OCI-LY3 (cell line): ENCODE results near the gene FFAR3.

Experiments used
- H2AFZ ChIP-seq: fragments of 200-600, 300-600 bp; shearing (Covaris generic); 2 replicates; pipeline ENCODE4 v1.6.0; 2014; ENCODE audit warnings: antibody characterized with exemption, low read depth, low read length
- H3K27ac ChIP-seq: fragments of 200-600, 300-600 bp; sonication (generic); 2 replicates; pipeline ENCODE4 v1.5.1; 2014; ENCODE audit warnings: mild to moderate bottlenecking, low read length, moderate library complexity, mixed read lengths
- H3K27me3 ChIP-seq: fragments of 200-600, 300-600 bp; sonication (generic); 2 replicates; pipeline ENCODE4 v1.6.1; 2014; ENCODE audit warnings: low read depth, low read length, mixed read lengths
- H3K36me3 ChIP-seq: fragments of 200-600, 300-600 bp; sonication (generic); replicated peaks from 2 replicates; pipeline ENCODE3; 2014; ENCODE audit warnings: low read depth, low read length, mixed read lengths
- H3K4me1 ChIP-seq: fragments of 300-600, 200-600 bp; sonication (generic); 2 replicates; pipeline ENCODE4 v1.6.1; 2014; ENCODE audit warnings: low read length, mixed read lengths
- H3K4me2 ChIP-seq: fragments of 200-600, 300-600 bp; sonication (generic); 2 replicates; pipeline ENCODE4 v1.6.1; 2014; ENCODE audit warnings: low read length, mixed read lengths
- H3K4me3 ChIP-seq: fragments of 300-600, 200-600 bp; sonication (generic); 2 replicates; pipeline ENCODE4 v1.5.1; 2014; ENCODE audit warnings: antibody characterized with exemption, mild to moderate bottlenecking, low read length, moderate library complexity
- H3K79me2 ChIP-seq: fragments of 300-600, 200-600 bp; shearing (Covaris generic); 2 replicates; pipeline ENCODE4 v1.6.1; 2014; ENCODE audit warnings: mild to moderate bottlenecking, low read length, mixed read lengths
- H3K9ac ChIP-seq: fragments of 300-600, 200-600 bp; shearing (Covaris generic); 2 replicates; pipeline ENCODE4 v1.6.0; 2014; ENCODE audit warnings: mild to moderate bottlenecking, low read length, moderate library complexity
- H3K9me3 ChIP-seq: fragments of 200-600, 300-600 bp; shearing (Covaris generic); 2 replicates; pipeline ENCODE4 v1.6.1; 2014; ENCODE audit warnings: low read length, mixed read lengths; ENCODE audit not compliant: insufficient read depth
- H4K20me1 ChIP-seq: fragments of 200-600, 300-600 bp; sonication (generic); 2 replicates; pipeline ENCODE4 v1.6.1; 2016; ENCODE audit warnings: low read length, mixed read lengths; ENCODE audit not compliant: insufficient read depth
- EZH2phosphoT487 ChIP-seq: fragments of 200-600 bp; shearing (Covaris generic); IDR thresholded peaks from 2 replicates; pipeline ENCODE4 v1.6.1; 2018; ENCODE audit warnings: antibody characterized with exemption, mixed run types, low read depth
- TF ChIP-seq, protein P1 (sequence below): fragments of 200-600, 300-600 bp; sonication (generic); IDR thresholded peaks from 2 replicates; pipeline ENCODE4 v1.5.1; 2014; ENCODE audit warnings: antibody characterized with exemption, low read length, low read depth

FFAR3 gene

DNA sequence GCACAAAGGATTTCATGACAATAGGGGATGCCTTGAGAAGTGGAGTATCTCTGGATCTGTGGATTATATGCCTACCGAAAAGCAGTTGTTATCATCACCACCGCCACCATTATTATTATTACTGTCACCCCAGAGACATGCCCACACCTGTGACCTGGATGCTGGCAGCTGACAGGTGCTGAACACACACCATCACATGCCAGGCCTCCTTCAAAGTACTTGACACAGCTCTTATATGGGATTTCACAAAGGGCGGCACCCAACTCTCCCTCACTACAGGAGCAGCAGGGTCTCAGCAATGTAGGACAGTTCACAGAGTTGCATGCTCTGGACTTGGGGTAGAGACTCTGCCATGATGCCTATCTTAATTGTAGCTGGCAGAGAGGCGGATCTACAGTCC lies 7.0 kb downstream of the FFAR3 start:
- Histone ChIP-seq H3K4me2 (no peak overlapping the region), H3K4me3 (no peak overlapping the region), H3K27me3 (peaks cover 18% of the 10 kb centered on the region), H4K20me1 (no peaks in the 10 kb centered on the region), H3K36me3 (no peaks in the 10 kb centered on the region), H3K9me3 (no peaks in the 10 kb centered on the region), H3K27ac (no peak overlapping the region), H3K9ac (no peak overlapping the region), H3K79me2 (no peaks in the 10 kb centered on the region), H2AFZ (no peak overlapping the region), H3K4me1 (no peaks in the 10 kb centered on the region)
- TF ChIP-seq EZH2phosphoT487, result no peak
- TF ChIP-seq, protein P1, sequence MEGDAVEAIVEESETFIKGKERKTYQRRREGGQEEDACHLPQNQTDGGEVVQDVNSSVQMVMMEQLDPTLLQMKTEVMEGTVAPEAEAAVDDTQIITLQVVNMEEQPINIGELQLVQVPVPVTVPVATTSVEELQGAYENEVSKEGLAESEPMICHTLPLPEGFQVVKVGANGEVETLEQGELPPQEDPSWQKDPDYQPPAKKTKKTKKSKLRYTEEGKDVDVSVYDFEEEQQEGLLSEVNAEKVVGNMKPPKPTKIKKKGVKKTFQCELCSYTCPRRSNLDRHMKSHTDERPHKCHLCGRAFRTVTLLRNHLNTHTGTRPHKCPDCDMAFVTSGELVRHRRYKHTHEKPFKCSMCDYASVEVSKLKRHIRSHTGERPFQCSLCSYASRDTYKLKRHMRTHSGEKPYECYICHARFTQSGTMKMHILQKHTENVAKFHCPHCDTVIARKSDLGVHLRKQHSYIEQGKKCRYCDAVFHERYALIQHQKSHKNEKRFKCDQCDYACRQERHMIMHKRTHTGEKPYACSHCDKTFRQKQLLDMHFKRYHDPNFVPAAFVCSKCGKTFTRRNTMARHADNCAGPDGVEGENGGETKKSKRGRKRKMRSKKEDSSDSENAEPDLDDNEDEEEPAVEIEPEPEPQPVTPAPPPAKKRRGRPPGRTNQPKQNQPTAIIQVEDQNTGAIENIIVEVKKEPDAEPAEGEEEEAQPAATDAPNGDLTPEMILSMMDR, result no peak

DNA sequence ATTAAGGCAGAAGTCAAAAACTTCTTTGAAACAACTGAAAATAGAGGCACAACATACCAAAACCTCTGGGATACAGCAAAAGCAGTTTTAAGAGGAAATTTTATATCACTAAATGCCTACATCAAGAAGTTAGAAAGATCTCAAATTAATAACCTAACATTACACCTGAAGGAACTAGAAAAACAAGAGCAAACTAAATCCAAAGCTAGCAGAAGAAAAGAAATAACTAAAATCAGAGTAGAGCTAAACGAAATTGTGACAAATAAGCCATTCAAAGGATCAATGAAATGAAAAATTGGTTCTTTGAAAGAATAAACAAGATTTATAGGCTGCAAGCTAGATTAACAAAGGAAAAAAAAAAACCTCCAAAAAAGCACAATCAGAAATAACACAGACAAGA lies 10.1 kb downstream of the FFAR3 start:
- TF ChIP-seq EZH2phosphoT487, result no peak
- TF ChIP-seq, protein P1, result no peak
- H3K4me1 ChIP-seq, result no peaks in the 10 kb centered on the region
- no peak overlapping the region for H3K27ac ChIP-seq
- no peak overlapping the region for H2AFZ ChIP-seq
- no peaks in the 10 kb centered on the region for H3K79me2 ChIP-seq
- H3K36me3 ChIP-seq, result no peaks in the 10 kb centered on the region
- H3K27me3 ChIP-seq, result peaks cover 13% of the 10 kb centered on the region; the same call in 1 of the 2 replicates
- no peak overlapping the region for H3K9ac ChIP-seq
- H3K4me3 ChIP-seq, result no peak overlapping the region
- H4K20me1 ChIP-seq, result no peaks in the 10 kb centered on the region
- H3K9me3 ChIP-seq, result no peaks in the 10 kb centered on the region
- no peak overlapping the region for H3K4me2 ChIP-seq

DNA sequence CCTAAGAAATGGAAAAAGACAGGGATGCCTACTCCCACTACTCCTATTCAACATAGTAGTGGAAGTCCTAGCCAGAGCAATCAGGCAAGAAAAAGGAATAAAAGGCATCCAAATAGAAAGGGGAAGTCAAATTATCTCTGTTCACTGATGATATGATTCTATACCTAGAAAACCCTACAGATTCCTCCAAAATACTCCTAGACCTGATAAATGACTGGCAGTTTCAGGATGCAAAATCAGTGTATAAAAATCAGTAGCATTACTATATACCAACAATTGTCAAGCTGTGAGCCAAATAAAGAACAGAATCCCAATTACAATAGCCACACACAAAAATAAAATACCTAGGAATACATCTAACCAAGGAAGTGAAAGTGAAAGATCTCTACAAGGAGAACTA lies 11.3 kb downstream of the FFAR3 start:
- Histone ChIP-seq H3K4me1 (peaks cover 2% of the 10 kb centered on the region; the same call in 1 of the 2 replicates), H3K79me2 (no peaks in the 10 kb centered on the region), H2AFZ (no peak overlapping the region), H3K27me3 (peaks cover 19% of the 10 kb centered on the region), H3K4me2 (no peak overlapping the region), H3K9ac (no peak overlapping the region), H3K36me3 (no peaks in the 10 kb centered on the region), H3K4me3 (no peak overlapping the region), H3K9me3 (no peaks in the 10 kb centered on the region), H4K20me1 (no peaks in the 10 kb centered on the region), H3K27ac (no peak overlapping the region)
- TF ChIP-seq EZH2phosphoT487, result no peak
- TF ChIP-seq, protein P1, result no peak

DNA sequence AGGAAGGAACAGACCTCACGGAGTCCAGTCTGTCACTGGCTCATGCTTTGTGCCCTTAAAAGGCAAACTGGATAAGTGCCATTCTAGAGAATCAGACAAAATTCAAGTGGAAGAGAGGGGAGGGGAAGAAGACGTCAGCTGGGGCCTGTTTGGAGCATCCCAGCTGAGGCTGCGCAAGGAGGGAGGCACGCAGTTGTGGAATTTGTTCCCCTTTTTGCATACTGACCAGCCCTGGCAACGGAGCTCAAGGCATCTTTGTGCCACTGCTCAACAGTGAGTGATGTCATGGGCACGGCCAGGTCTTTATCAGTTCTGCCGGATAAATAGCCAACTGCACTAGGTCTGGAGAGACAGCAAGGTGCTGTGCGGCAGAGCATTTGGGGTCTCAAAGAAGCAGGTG lies 12.5 kb downstream of the FFAR3 start, which contains the start of gene GPR42:
TSS of gene GPR42 (plus strand) at position 347 of the 400 bp plus-strand sequence. CDS start 292 bp downstream, outside the sequence.
- H3K79me2 ChIP-seq, result no peaks in the 10 kb centered on the region
- H3K36me3 ChIP-seq, result no peaks in the 10 kb centered on the region
- no peak within 1 kb of the TSS for H3K27ac ChIP-seq

More for the DNA sequence above, 12.5 kb downstream of the FFAR3 start, which contains the start of gene GPR42:
- Histone ChIP-seq H3K4me3 (no peak within 1 kb of the TSS), H3K4me2 (no peak within 1 kb of the TSS), H4K20me1 (no peaks in the 10 kb centered on the region), H3K9me3 (no peaks in the 10 kb centered on the region), H3K9ac (no peak within 1 kb of the TSS), H3K4me1 (peaks cover 8% of the 10 kb centered on the region), H3K27me3 (peaks cover 18% of the 10 kb centered on the region), H2AFZ (no peak within 1 kb of the TSS)
- TF ChIP-seq EZH2phosphoT487, result no peak
- TF ChIP-seq, protein P1, result no peak
